NK-92 treated with Interleukin-12 subunit alpha and Interleukin-12 subunit beta, amount 100 ng/mL, for 24 hours (cell line): ENCODE data around the gene COPS9.

Experiments
- DNase-seq: peaks from one replicate; lab custom pipeline; 2025; lab: John Stamatoyannopoulos, UW

The COPS9 gene

DNA sequence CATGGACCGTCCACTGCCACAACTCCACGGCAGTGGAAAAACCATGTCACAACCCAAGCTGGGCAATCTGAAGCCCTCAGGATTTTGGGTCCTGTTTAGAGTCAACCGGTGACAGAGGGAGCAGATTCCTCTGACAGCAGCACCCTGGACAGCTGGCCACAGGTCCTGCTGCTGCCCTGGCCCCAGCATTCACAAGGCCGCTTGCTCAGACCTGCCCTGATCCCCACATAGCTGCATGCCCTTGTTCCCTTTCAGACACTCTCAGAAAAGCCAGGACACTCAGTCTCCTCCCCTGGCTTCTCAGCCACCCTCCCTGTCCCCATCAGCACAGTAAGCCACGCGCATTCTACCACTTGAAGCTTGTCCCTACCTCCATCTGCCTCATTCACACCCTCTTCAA, 1.6 kb downstream of the COPS9 start:
- no peak for DNase-seq

DNA sequence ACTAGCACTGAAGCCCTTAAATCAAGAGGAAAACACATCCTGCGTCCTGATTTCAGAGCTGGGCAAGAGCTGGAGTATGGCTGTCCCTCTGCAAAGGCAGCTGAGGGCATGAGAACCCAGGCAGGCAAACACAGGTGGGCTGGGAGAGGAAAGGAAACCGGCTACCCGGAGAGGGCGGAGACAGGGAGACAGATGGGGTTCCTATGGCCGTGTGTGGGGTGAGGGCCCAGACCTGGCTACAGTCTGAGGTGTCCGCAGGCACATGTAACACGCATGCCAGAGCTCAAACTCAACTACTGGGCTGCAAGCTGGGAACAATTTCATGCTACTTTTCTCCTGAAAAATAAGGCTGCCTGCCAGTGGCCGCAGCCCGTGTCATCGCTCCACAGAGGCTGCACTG, 2.7 kb downstream of the COPS9 start:
- no peak for DNase-seq

DNA sequence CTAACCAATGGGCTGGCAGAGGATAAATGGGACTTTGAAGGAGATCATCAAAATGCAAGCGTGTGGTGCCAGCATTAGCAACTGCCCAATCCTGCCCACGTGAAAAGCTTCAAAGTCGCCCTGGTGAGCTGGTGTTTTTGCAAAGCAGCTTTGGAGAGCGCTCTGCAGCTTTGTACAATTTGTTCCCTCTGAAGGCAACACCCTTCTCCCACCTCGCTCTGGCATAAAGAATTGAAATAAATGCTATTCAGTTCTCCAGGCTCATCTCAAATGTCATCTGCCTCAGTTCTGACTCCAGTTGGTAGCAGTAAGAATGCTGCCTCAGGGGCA, 3.5 kb downstream of the COPS9 start:
- no peak for DNase-seq

DNA sequence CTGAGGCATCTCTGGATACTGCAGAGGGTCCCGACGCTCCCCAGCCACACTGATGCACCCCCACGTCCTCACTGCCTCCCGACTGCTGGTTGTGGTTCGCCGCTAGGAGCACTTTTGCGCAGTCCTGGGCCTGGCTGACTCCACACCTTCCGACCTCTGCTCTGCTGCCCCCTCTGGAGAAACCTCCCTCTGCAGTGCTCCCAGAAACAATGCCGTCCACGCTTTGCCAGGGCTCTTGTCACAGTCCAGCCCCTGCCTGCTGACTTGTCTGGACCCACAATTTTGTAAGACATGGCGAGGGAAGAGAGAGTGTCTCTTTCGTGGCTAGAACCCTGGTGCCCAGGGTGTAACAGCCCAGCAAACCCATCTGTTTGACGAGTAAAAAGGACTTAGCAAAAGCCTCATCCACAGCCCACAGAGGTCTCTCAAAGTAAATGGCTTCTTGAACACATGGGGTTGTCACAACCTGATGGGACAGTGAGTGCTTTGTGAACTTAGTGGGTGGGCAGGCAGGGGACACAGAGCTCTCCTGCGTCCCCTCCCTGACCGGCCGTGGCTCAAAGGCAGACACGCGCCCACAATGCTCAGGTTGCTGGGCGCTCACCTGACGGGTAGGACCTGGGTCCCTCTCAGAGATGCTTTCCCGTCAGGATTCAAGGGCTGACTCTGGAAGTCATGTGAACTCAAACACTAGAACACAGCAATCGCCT, 4.0 kb downstream of the COPS9 start:
- DNase-seq = no peak

DNA sequence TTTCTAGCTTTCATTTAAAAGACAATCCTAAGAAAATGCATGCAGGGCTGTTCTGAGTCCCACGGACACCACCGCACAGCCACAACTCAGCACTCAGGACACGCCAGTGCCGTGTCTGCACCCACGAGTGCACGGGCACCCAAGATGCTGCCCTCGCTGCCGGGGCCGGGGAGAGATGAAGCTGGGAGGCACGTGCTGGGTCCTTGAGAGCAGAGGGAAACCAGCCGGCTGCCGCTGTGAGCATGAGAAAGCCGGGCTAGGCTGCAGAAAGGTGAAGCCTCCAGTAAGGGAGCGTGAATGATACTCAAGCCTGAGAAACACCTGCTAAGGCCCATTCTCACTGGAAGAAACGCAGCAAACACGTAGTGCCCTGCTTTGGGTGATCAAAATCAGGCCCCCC, 4.8 kb downstream of the COPS9 start:
- no peak for DNase-seq

DNA sequence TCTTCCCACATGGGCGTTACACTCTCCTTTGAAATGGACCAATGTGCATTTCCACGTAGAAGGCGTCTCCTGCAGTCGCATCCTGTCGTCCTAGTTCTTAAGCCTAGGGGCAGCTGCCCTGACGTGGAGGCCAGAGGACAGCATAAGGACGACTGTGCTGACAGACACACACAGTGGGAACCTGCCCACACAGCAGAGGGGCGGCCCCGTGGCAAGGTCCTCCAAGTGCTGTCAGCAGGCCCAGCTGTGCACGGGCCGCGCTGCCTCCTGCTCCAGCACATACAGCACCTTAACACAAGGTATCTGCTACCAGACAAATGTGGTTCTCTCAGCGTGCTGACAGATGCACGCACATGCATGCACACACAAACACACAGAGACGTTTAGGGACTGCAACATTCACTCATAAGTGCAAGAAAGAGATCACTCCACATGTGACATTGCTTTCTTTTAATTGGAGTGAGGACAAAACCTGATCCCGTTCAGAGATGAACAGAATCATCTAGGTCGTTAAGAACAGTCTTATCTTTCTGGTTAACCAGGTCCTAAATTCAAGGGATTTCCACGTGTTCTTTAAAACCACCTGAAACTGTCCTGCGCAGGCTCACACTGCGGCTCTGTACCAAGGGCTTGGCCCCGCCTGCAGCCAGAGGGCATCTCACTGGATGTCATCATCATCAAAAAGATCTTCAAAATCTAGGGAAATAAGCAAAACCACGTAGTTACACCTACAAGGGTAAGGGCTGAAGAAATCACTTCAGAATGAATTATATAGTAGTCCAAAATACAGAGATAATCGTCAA, 5.5 kb downstream of the COPS9 start:
- no peak for DNase-seq

- no peak for DNase-seq
These were observed 6.2 kb downstream of the COPS9 start for GRCh38 chr2:240129731-240130392.

GRCh38 chr2:240129311-240129710, 6.8 kb downstream of the COPS9 start:
- DNase-seq = no peak

- no peak for DNase-seq
These were observed 7.4 kb downstream of the COPS9 start for GRCh38 chr2:240128608-240129145.

DNA sequence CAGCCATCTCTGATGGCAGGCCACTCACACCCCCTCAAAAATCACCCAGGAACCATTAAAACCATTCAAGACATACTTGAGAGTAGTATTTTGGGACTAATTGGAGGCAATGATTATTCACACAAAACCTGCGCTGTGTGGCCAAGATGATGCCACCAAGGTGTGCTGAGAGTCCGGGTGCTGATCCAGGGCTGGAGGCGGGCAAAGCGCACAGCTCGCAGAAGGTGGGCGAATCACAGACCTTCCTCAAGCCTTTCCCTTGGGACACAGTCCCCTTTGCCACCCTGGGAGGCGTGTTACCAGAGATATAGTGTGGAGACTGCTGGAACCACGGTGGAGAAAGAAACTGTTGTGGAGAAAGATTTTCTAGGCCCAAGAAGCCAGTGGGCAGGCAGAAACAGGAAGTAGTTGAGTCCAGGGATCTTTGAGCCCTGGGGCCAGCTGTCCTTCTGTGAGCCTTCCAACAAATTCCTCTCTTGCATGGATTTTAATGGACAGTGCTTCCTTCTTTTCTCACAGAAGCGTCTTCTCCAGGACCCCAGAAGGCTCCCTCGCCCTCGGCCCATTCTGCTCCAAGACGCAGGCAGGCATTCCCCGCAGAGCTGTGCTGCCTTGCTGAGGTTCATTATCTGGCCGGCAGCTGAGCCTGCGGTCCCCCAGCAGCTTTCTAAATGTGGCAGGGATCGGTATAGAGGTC, 8.0 kb downstream of the COPS9 start:
- no peak for DNase-seq

DNA sequence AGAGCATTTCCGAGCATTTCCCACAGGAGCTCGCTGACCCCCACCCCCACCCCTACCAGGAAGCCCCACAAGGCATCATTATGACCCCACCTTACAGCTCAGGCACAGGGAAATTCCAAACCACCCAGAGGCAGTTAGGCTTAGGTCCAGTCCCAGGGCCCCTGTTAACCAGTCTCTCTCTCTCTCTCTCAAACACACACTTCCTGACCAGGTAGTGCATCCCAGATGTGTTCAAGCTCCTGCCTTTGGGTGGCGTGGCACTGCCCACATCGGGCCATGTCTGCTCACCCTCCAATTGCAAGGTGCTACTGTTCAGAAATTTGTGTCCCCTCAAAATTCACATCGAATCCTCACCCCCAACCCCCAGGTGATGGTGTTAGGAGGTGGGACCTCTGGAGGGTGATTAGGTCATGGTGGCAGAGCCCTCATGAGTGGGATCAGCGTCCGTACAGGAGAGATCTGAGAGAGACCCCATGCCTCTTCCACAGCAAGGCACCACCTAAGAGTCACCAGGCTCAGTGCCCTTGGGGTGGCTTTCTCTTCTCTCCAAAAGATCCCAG, 8.8 kb downstream of the COPS9 start:
- no peak for DNase-seq

DNA sequence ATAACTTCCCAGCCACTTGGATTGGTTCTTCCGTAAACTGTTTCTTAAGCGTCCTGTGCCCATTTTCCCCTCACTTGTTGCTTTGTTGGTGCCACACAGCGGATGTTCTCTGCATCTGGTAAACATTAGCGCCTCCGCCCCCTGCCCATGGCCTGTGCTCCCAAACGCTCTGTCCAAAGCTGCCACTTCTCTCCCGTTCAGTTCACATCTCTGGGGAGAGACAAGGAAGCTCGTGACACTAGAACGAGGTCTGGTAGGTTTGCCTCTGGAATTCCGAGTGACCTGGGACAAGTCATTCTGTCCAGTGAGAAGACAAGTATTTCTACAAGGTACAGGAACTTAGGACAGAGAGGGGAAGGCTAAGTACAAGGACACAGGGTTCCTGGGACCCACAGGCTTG, 9.4 kb downstream of the COPS9 start:
- no peak for DNase-seq

DNA sequence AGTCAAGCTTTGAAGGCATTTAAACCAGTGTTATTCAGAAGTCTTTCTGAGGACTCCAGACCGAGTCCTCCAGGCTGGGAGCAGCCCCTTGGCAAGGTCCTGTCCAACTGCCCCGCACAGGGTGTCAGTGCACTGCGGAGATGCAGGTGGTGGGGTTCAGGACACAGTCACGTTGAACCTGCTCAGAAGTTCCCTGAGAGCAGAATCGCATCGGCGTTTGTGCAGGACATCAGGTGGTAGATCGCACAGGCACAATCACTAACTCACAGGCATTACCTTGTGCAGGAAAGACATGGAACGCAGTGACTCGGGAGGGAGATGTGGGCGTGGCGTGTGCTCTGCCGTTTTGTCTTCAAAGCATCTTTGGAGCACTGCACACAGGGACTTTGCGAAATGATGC, 10.4 kb downstream of the COPS9 start:
- DNase-seq = no peak

DNA sequence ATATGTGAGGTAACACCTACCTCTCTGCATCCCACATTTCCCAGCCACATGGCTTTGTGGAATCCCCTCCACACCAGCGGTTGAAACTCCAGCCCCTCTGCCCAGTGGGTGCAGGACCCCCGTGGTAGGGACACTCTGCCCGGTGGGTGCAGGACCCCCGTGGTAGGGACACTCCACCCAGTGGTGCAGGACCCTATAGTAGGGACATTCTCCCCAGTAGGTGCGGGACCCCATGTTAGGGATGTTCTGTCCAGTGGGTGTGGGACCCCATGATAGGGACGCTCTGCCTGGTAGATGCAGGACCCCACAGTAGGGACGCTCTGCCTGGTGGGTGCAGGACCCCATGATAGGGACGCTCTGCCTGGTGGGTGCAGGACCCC, 11.5 kb downstream of the COPS9 start:
- no peak for DNase-seq

GRCh38 chr2:240123821-240124650, 12.1 kb downstream of the COPS9 start:
- no peak for DNase-seq

- no peak for DNase-seq
These were observed 14.4 kb downstream of the COPS9 start for GRCh38 chr2:240121675-240122074.

DNA sequence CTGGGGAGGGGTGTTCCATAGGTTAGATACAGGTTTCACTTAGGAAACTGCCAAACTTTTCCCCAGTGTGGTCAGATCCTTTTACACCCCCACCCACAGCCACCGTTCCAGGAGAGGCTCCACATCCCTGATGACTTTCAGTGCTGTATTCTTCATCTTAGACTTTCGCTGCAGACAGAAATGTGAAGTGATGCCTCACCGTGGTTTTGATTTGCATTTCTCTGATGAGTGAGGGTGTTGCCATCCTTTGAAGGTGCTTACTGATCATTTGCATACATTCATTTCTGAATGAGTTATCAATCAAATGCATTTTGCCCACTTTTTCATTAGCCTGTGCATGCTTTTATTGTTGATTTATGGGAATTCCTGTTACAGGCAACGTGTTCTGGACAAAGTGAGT, 14.9 kb downstream of the COPS9 start:
- no peak for DNase-seq

DNA sequence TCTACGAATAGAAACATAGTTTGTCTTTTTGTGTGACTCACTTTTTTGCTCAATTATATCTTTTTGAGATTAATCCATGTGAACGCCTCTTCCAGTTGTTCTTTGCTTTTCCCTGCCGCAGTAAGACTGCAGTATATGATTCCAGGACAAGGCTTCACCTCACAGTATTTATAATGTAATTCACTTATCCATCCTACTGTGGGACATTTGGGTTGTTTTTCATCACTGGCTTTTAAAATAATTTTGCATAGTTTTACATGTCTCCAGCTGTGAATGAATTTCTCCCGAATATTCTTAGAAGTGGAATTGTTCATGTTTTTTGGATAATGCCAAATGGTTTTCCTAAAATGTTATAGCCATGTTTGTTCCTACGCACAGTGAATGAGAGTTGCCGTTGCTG, 21.9 kb downstream of the COPS9 start:
- no peak for DNase-seq

DNA sequence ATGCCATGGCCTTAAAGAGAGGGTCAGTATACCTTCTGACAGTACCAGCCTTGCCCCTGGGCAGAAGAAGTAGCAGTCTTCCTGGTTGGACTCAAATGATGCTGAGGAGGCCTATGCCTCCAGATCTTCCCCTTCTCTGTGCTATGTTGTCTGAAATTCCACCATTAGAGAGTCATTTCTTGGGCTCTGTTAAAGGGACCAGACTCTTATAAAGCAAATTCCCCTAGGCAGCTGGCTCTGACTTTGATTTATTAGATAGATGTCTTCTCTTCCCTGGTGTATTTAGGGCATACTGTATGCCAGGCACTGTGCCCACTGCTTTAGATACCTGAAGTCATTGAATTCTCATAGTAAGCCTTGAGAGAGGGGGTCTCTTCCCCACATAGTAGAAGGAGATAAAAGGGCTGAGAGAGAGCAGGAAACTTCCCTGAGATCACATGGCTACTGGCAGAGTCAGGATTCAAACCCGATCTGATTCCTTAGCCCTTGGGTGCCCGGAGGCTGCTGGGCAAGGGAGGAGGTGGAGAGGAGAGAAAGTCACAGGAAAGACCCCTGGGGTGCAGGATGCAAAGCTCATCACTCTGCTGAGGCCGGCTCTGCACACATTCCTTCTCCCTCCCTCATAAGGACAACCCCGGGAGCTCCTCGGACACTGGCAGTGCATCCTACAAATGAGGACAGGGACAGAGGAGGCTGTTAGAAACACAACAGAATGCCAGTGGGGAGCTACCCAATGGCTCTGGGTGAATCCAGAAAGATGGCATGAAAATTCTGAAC, 23.0 kb downstream of the COPS9 start:
- no peak for DNase-seq

DNA sequence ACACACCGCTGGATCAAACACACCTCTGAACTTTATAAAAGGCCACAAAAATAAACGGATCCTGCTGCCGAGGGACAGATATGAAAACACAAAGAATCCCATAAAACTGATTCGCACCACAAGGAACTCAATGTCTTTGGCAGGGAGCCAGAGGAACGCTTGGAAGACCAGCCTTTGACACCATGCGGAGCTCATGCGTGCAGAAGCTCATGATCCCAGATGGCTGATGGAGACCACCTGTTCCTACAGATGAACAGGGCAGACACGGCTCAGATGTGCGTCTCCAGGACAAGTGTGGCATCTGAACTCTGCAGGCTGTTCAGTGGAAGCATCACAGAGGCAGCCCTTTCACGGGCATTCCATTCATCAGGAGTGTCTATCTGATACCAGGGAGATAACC, 24.9 kb downstream of the COPS9 start:
- no peak for DNase-seq
